ENCODE data around the gene ACTA1.
"Not testable (repeated sequence)": the region's sequence is repeated elsewhere in the genome, so short reads cannot be mapped to it uniquely, and the experiment has no call there.

ACTA1 gene

GRCh38 chr1:229434005-229434640 lies at the start of gene ACTA1:
TSS of gene ACTA1 (minus strand) at chr1:229434094. CDS start at chr1:229433115, 979 bp downstream.
- DNase-seq (ENCODE audit: low read depth): no peak

- DNase-seq (ENCODE audit: low read depth): no peak
Measured at GRCh38 chr1:229482511-229482910, 48.6 kb upstream of the ACTA1 start.

- DNase-seq (ENCODE audit: low read depth): no peak
Measured at GRCh38 chr1:229480495-229480894, 46.6 kb upstream of the ACTA1 start.

GRCh38 chr1:229479660-229480399 lies 45.9 kb upstream of the ACTA1 start:
- no peak for DNase-seq (ENCODE audit: low read depth)

- DNase-seq (ENCODE audit: low read depth): no peak
Measured at GRCh38 chr1:229478852-229479251, 45.0 kb upstream of the ACTA1 start.

GRCh38 chr1:229475859-229476258 lies 42.0 kb upstream of the ACTA1 start:
- not testable (repeated sequence) for DNase-seq (ENCODE audit: low read depth)

- DNase-seq (ENCODE audit: low read depth): no peak
Measured at GRCh38 chr1:229474509-229474908, 40.6 kb upstream of the ACTA1 start.

GRCh38 chr1:229471175-229471574 lies 37.3 kb upstream of the ACTA1 start:
- no peak for DNase-seq (ENCODE audit: low read depth)

- DNase-seq (ENCODE audit: low read depth): no peak
Measured at GRCh38 chr1:229470406-229471043, 36.6 kb upstream of the ACTA1 start.

- no peak for DNase-seq (ENCODE audit: low read depth)
Measured at GRCh38 chr1:229466887-229467286, 33.0 kb upstream of the ACTA1 start.

- DNase-seq (ENCODE audit: low read depth): no peak
Measured at GRCh38 chr1:229464672-229465071, 30.8 kb upstream of the ACTA1 start.

- DNase-seq (ENCODE audit: low read depth): no peak
Measured at GRCh38 chr1:229461032-229461668, 27.3 kb upstream of the ACTA1 start.

- no peak for DNase-seq (ENCODE audit: low read depth)
Measured at GRCh38 chr1:229459815-229460214, 25.9 kb upstream of the ACTA1 start.

GRCh38 chr1:229457436-229457835 lies 23.5 kb upstream of the ACTA1 start:
- DNase-seq (ENCODE audit: low read depth): no peak

- no peak for DNase-seq (ENCODE audit: low read depth)
Measured at GRCh38 chr1:229456016-229456415, 22.1 kb upstream of the ACTA1 start.

GRCh38 chr1:229454056-229454455 lies 20.2 kb upstream of the ACTA1 start:
- DNase-seq (ENCODE audit: low read depth): no peak

- no peak for DNase-seq (ENCODE audit: low read depth)
Measured at GRCh38 chr1:229452956-229453801, 19.3 kb upstream of the ACTA1 start.

GRCh38 chr1:229448845-229449244 lies 15.0 kb upstream of the ACTA1 start:
- no peak for DNase-seq (ENCODE audit: low read depth)

- no peak for DNase-seq (ENCODE audit: low read depth)
Measured at GRCh38 chr1:229448354-229448753, 14.5 kb upstream of the ACTA1 start.

GRCh38 chr1:229447809-229448252 lies 13.9 kb upstream of the ACTA1 start:
- DNase-seq (ENCODE audit: low read depth): no peak

- DNase-seq (ENCODE audit: low read depth): no peak
Measured at GRCh38 chr1:229445828-229446227, 11.9 kb upstream of the ACTA1 start.

Measured in activated T-cell treated with anti-CD3 and anti-CD28 coated beads for 48 hours (primary cell).